GM19239 (cell line): ENCODE measurements around the gene SLC39A6.
"Not testable (repeated sequence)": the region's sequence is repeated elsewhere in the genome, so short reads cannot be mapped to it uniquely, and the experiment has no call there.

Experiments
- DNase-seq: peaks from one replicate; pipeline ENCODE4 v3.0.0; 2011; ENCODE audit warnings: low spot score; ENCODE audit not compliant: insufficient read length
- FAIRE-seq: peaks from 2 replicates; lab custom pipeline; 2011; peaks lifted over from hg19 to GRCh38; lab: Jason Lieb, UNC

SLC39A6 gene

GRCh38 chr18:36129300-36130038 lies at the start of gene SLC39A6, which contains the start of gene ELP2:
TSS of gene SLC39A6 (minus strand) at chr18:36129340. CDS start at chr18:36127007, 2,333 bp downstream.
TSS of gene ELP2 (plus strand) at chr18:36129899. CDS start at chr18:36129934, 35 bp downstream.
- DNase-seq = peak; percentile 74
- FAIRE-seq = peak; percentile 90

GRCh38 chr18:36177913-36178312 lies 48.8 kb upstream of the SLC39A6 start:
- FAIRE-seq = no peak
- no peak for DNase-seq

GRCh38 chr18:36176711-36177110 lies 47.6 kb upstream of the SLC39A6 start:
- DNase-seq (no peak), FAIRE-seq (no peak)

- DNase-seq = no peak
These were observed 47.0 kb upstream of the SLC39A6 start for GRCh38 chr18:36176177-36176584.

GRCh38 chr18:36175481-36175880 lies 46.3 kb upstream of the SLC39A6 start:
- no peak for FAIRE-seq
- no peak for DNase-seq

More at GRCh38 chr18:36176177-36176584, 47.0 kb upstream of the SLC39A6 start:
- no peak for FAIRE-seq

GRCh38 chr18:36169938-36170337 lies 40.8 kb upstream of the SLC39A6 start:
- DNase-seq (no peak), FAIRE-seq (no peak)

- not testable (repeated sequence) for DNase-seq, FAIRE-seq
These were observed 39.2 kb upstream of the SLC39A6 start for GRCh38 chr18:36168296-36168695.

- FAIRE-seq (no peak), DNase-seq (no peak)
These were observed 38.6 kb upstream of the SLC39A6 start for GRCh38 chr18:36167692-36168218.

- FAIRE-seq = no peak
These were observed 33.8 kb upstream of the SLC39A6 start for GRCh38 chr18:36162981-36163380.

GRCh38 chr18:36160959-36161371 lies 31.8 kb upstream of the SLC39A6 start:
- FAIRE-seq = no peak
- DNase-seq = no peak

More at GRCh38 chr18:36162981-36163380, 33.8 kb upstream of the SLC39A6 start:
- DNase-seq = no peak

- no peak for DNase-seq
- peak; percentile 18 for FAIRE-seq
These were observed 29.2 kb upstream of the SLC39A6 start for GRCh38 chr18:36158266-36158867.

- no peak for FAIRE-seq
- no peak for DNase-seq
These were observed 28.3 kb upstream of the SLC39A6 start for GRCh38 chr18:36157441-36157840.

- FAIRE-seq (no peak), DNase-seq (no peak)
These were observed 27.0 kb upstream of the SLC39A6 start for GRCh38 chr18:36155851-36156757.

GRCh38 chr18:36153771-36154170 lies 24.6 kb upstream of the SLC39A6 start:
- no peak for FAIRE-seq
- no peak for DNase-seq

- no peak for FAIRE-seq
- DNase-seq = no peak
These were observed 24.1 kb upstream of the SLC39A6 start for GRCh38 chr18:36153203-36153602.

- FAIRE-seq = no peak
- DNase-seq = no peak
These were observed 23.6 kb upstream of the SLC39A6 start for GRCh38 chr18:36152781-36153180.

- FAIRE-seq (peak; percentile 72), DNase-seq (no peak)
These were observed 20.6 kb upstream of the SLC39A6 start for GRCh38 chr18:36149514-36150289.

GRCh38 chr18:36143391-36143790 lies 14.3 kb upstream of the SLC39A6 start:
- DNase-seq (no peak), FAIRE-seq (no peak)

GRCh38 chr18:36142751-36143150 lies 13.6 kb upstream of the SLC39A6 start:
- FAIRE-seq (no peak), DNase-seq (no peak)
